Smooth muscle cell (in vitro differentiated cells): ENCODE results near the gene MRGPRF. TPM values are rescaled to one million over a fixed set of nuclear protein-coding genes. Genes with fewer than 3 reads are reported as not detected.

Source experiments
- DNase-seq: peaks from one replicate; lab custom pipeline; 2025; ENCODE audit not compliant: unreplicated experiment; lab: John Stamatoyannopoulos, UW
- H2AFZ ChIP-seq: fragments of 200-600 bp; sonication (generic); 2 replicates; pipeline ENCODE4 v1.6.0; 2016; ENCODE audit warnings: antibody characterized with exemption, low read depth, mild to moderate bottlenecking
- H3F3A ChIP-seq: fragments of 200-600 bp; sonication (generic); 2 replicates; pipeline ENCODE4 v1.6.0; 2017; ENCODE audit warnings: antibody characterized with exemption, low read depth
- H3K27ac ChIP-seq: fragments of 200-600 bp; sonication (generic); 2 replicates; pipeline ENCODE4 v1.5.1; 2016; ENCODE audit warnings: low read depth, mild to moderate bottlenecking
- H3K27me3 ChIP-seq: fragments of 200-600 bp; sonication (generic); 2 replicates; pipeline ENCODE4 v1.6.1; 2016; ENCODE audit warnings: low read depth, mild to moderate bottlenecking
- H3K36me3 ChIP-seq: fragments of 200-600 bp; sonication (generic); 2 replicates; pipeline ENCODE4 v1.5.1; 2016; ENCODE audit warnings: low read depth
- H3K4me1 ChIP-seq: fragments of 200-600 bp; sonication (generic); 2 replicates; pipeline ENCODE4 v1.5.1; 2016; ENCODE audit warnings: low read depth
- H3K4me2 ChIP-seq: fragments of 200-600 bp; sonication (generic); 2 replicates; pipeline ENCODE4 v1.6.0; 2016; ENCODE audit warnings: mild to moderate bottlenecking
- H3K4me3 ChIP-seq: fragments of 200-600 bp; sonication (generic); 2 replicates; pipeline ENCODE4 v1.5.1; 2016; ENCODE audit warnings: mild to moderate bottlenecking
- H3K79me2 ChIP-seq: fragments of 200-600 bp; sonication (generic); 2 replicates; pipeline ENCODE4 v1.6.0; 2016; ENCODE audit warnings: low read depth, mild to moderate bottlenecking
- H3K9ac ChIP-seq: fragments of 200-600 bp; sonication (generic); 2 replicates; pipeline ENCODE4 v1.6.0; 2016; ENCODE audit warnings: low read depth
- H3K9me3 ChIP-seq: fragments of 200-600 bp; sonication (generic); replicated peaks from 2 replicates; pipeline ENCODE4 v1.5.1; 2016; ENCODE audit warnings: low read depth
- H4K20me1 ChIP-seq: fragments of 200-600 bp; sonication (generic); 2 replicates; pipeline ENCODE4 v1.6.0; 2016; ENCODE audit warnings: low read depth
- CTCF ChIP-seq: fragments of 200-600 bp; sonication (generic); IDR thresholded peaks from 2 replicates; pipeline ENCODE4 v1.5.1; 2017; ENCODE audit warnings: borderline replicate concordance, mild to moderate bottlenecking, antibody characterized with exemption; ENCODE audit not compliant: insufficient read depth, poor library complexity, severe bottlenecking
- WGBS: methylation state at CpG from one replicate; pipeline ENCODE4 v1.1.7; 2016; ENCODE audit warnings: low lambda C conversion rate; 5-methylcytosine and 5-hydroxymethylcytosine counted together
- polyA plus RNA-seq: library from polyadenylated mRNA; unstranded; fragments of >200 nt; fragmentation: Nextera tagmentation; extraction: Ambion mirVana; gene quantifications from 2 replicates; pipeline ENCODE4 v1.2.1, GENCODE V29; 2016
- total RNA-seq: library from RNA; depleted of rRNA; stranded (reverse); fragments of >200 nt; gene quantifications from 2 replicates; pipeline ENCODE4 v1.2.3, GENCODE V29; 2014

Gene MRGPRF
- total and polyA plus RNA-seq, 2 experiments from 2014 or later, result 6.7 to 17.2 TPM

GRCh38 chr11:69041516-69041915 is 28.5 kb upstream of the MRGPRF start:
- Histone ChIP-seq H3F3A (peaks cover 5% of the 10 kb centered on the region), H3K9ac (no peak overlapping the region)

GRCh38 chr11:69040581-69041260 is 27.7 kb upstream of the MRGPRF start:
- Histone ChIP-seq H3K4me1 (peaks cover 6% of the 10 kb centered on the region), H3K79me2 (no peaks in the 10 kb centered on the region), H3K36me3 (no peaks in the 10 kb centered on the region), H4K20me1 (no peaks in the 10 kb centered on the region), H2AFZ (no peak overlapping the region), H3K4me2 (no peak overlapping the region), H3F3A (peaks cover 5% of the 10 kb centered on the region), H3K27ac (no peak overlapping the region), H3K4me3 (no peak overlapping the region), H3K9me3 (no peaks in the 10 kb centered on the region), H3K9ac (no peak overlapping the region), H3K27me3 (no peaks in the 10 kb centered on the region)
- no peak for TF ChIP-seq CTCF
- WGBS, result 77% methylated on average over 4 of the region's 4 CpGs
- DNase-seq, result no peak

More at GRCh38 chr11:69041516-69041915, 28.5 kb upstream of the MRGPRF start:
- no peak for TF ChIP-seq CTCF
- Histone ChIP-seq H2AFZ (no peak overlapping the region), H3K4me2 (no peak overlapping the region), H3K36me3 (no peaks in the 10 kb centered on the region), H3K27ac (no peak overlapping the region), H4K20me1 (no peaks in the 10 kb centered on the region), H3K27me3 (no peaks in the 10 kb centered on the region), H3K4me3 (no peak overlapping the region), H3K79me2 (no peaks in the 10 kb centered on the region), H3K9me3 (no peaks in the 10 kb centered on the region), H3K4me1 (peaks cover 6% of the 10 kb centered on the region)
- WGBS, result 56% methylated on average over 2 of the region's 2 CpGs
- DNase-seq, result no peak

GRCh38 chr11:69040051-69040450 is 27.0 kb upstream of the MRGPRF start:
- Histone ChIP-seq H3K4me3 (no peak overlapping the region), H4K20me1 (no peaks in the 10 kb centered on the region), H3K79me2 (no peaks in the 10 kb centered on the region), H3K27ac (no peak overlapping the region), H3K4me1 (peaks cover 6% of the 10 kb centered on the region), H3K9ac (no peak overlapping the region), H3K9me3 (no peaks in the 10 kb centered on the region), H3K36me3 (no peaks in the 10 kb centered on the region), H3K27me3 (no peaks in the 10 kb centered on the region), H3K4me2 (no peak overlapping the region), H3F3A (peaks cover 5% of the 10 kb centered on the region), H2AFZ (no peak overlapping the region)
- DNase-seq, result no peak
- 90% methylated on average over 6 of the region's 6 CpGs for WGBS
- no peak for TF ChIP-seq CTCF

GRCh38 chr11:69039501-69039900 is 26.5 kb upstream of the MRGPRF start:
- no peaks in the 10 kb centered on the region for H4K20me1 ChIP-seq
- H3K79me2 ChIP-seq, result no peaks in the 10 kb centered on the region
- 65% methylated on average over 1 of the region's 1 CpG for WGBS

More at GRCh38 chr11:69039501-69039900, 26.5 kb upstream of the MRGPRF start:
- H3K4me1 ChIP-seq, result peaks cover 2% of the 10 kb centered on the region
- TF ChIP-seq CTCF, result no peak
- DNase-seq, result no peak
- H3K4me2 ChIP-seq, result no peak overlapping the region
- H3K27me3 ChIP-seq, result no peaks in the 10 kb centered on the region
- H3K4me3 ChIP-seq, result no peak overlapping the region
- no peaks in the 10 kb centered on the region for H3K36me3 ChIP-seq
- H3K9ac ChIP-seq, result no peak overlapping the region
- H3K27ac ChIP-seq, result no peak overlapping the region
- no peaks in the 10 kb centered on the region for H3K9me3 ChIP-seq
- peaks cover under 1% of the 10 kb centered on the region for H3F3A ChIP-seq
- no peak overlapping the region for H2AFZ ChIP-seq
